Endothelial cell of umbilical vein (primary cell): ENCODE data around the gene SNX33. TPM values are rescaled to one million over a fixed set of nuclear protein-coding genes. Genes with fewer than 3 reads are reported as not detected.

ENCODE experiments used
- BruUV-seq: library from RNA; stranded (reverse); fragments of 400-500 nt; replicated peaks from 2 replicates; lab custom pipeline; 2021; lab: Mats Ljungman, UMichigan
- CTCF ChIA-PET: fragments of 300-600, 350-600 bp; sonication (Branson Sonifier 250); formaldehyde crosslinking; loops from one replicate; lab custom pipeline; 2021; ENCODE audit warnings: antibody characterized with exemption, inconsistent platforms; lab: Charles Lee
- POLR2A ChIA-PET: fragments of 300-600, 350-600 bp; sonication (Branson Sonifier 250); formaldehyde crosslinking; loops from one replicate; lab custom pipeline; 2021; ENCODE audit warnings: antibody characterized with exemption, inconsistent platforms; lab: Charles Lee
- DNase-seq: peaks from one replicate; pipeline ENCODE4 v3.0.0-alpha.2; 2011; ENCODE audit warnings: low read depth, low spot score
- FAIRE-seq: peaks from 2 replicates; lab custom pipeline; 2011; peaks lifted over from hg19 to GRCh38; lab: Jason Lieb, UNC
- H2AFZ ChIP-seq: 2 replicates; pipeline ENCODE4 v1.6.0; 2012; ENCODE audit warnings: low read depth, low read length, control low read depth, inconsistent platforms
- H3K27ac ChIP-seq: 2 replicates; pipeline ENCODE4 v1.5.1; 2011; ENCODE audit warnings: low read depth, mild to moderate bottlenecking, control low read depth, low read length, moderate library complexity; ENCODE audit not compliant: insufficient read depth
- H3K27me3 ChIP-seq, 2 experiments: 2 replicates each; pipeline versions ENCODE4 v1.6.0 to v1.6.1; 2011; ENCODE audit warnings: low read length in 2 of 2, mixed read lengths in 1 of 2; ENCODE audit not compliant: control insufficient read depth in 2 of 2, insufficient read depth in 2 of 2
- H3K36me3 ChIP-seq, 2 experiments: 2 replicates in 1 of 2; 3 replicates in 1 of 2; pipeline ENCODE4 v1.5.1; 2011; ENCODE audit warnings: low read length in 2 of 2, mild to moderate bottlenecking in 1 of 2, moderate library complexity in 1 of 2; ENCODE audit not compliant: control insufficient read depth in 2 of 2, insufficient read depth in 2 of 2; ENCODE audit errors: extremely low read depth in 1 of 2
- H3K4me1 ChIP-seq: 3 replicates; pipeline ENCODE4 v1.5.1; 2011; ENCODE audit warnings: mild to moderate bottlenecking, low read length; ENCODE audit not compliant: control insufficient read depth, insufficient read depth; ENCODE audit errors: extremely low read depth
- H3K4me2 ChIP-seq: 2 replicates; pipeline ENCODE4 v1.6.1; 2011; ENCODE audit warnings: low read length, control low read depth, mixed read lengths; ENCODE audit not compliant: insufficient read depth
- H3K4me3 ChIP-seq, 3 experiments: fragments of 200-600 bp in 1 of 3; sonication (generic), shearing (Covaris generic) in 1 of 3; replicated peaks in 1 of 3; 2 replicates each; pipeline ENCODE4 v1.5.1; 2011 to 2016; ENCODE audit warnings: control low read depth in 3 of 3, low read length in 3 of 3, mild to moderate bottlenecking in 2 of 3, inconsistent platforms in 1 of 3, low read depth in 1 of 3, moderate library complexity in 1 of 3; ENCODE audit not compliant: insufficient read depth in 1 of 3
- H3K79me2 ChIP-seq: 2 replicates; pipeline ENCODE4 v1.6.0; 2012; ENCODE audit warnings: low read length, inconsistent platforms; ENCODE audit not compliant: control insufficient read depth, insufficient read depth
- H3K9ac ChIP-seq: replicated peaks from 2 replicates; pipeline ENCODE3; 2011; ENCODE audit warnings: low read length, control low read depth; ENCODE audit not compliant: insufficient read depth; ENCODE audit errors: extremely low read depth
- H3K9me1 ChIP-seq: replicated peaks from 3 replicates; pipeline ENCODE4 v1.6.0; 2011; ENCODE audit warnings: mild to moderate bottlenecking, low read length; ENCODE audit not compliant: control insufficient read depth, insufficient read depth; ENCODE audit errors: extremely low read depth
- H3K9me3 ChIP-seq: replicated peaks from 2 replicates; pipeline ENCODE4 v1.5.1; 2012; ENCODE audit warnings: low read length, inconsistent platforms; ENCODE audit not compliant: control insufficient read depth, insufficient read depth
- H4K20me1 ChIP-seq: replicated peaks from 2 replicates; pipeline ENCODE3; 2011; ENCODE audit warnings: mild to moderate bottlenecking, low read length; ENCODE audit not compliant: control insufficient read depth, insufficient read depth; ENCODE audit errors: extremely low read depth
- CTCF ChIP-seq, 2 donors: IDR thresholded peaks; 1 replicate in 1 of 2; 2 replicates in 1 of 2; pipeline ENCODE4 v1.5.1; 2011; ENCODE audit warnings: low read length in 2 of 2, mild to moderate bottlenecking in 2 of 2, moderate library complexity in 2 of 2, control low read depth in 1 of 2, inconsistent platforms in 1 of 2, low read depth in 1 of 2; ENCODE audit not compliant: insufficient read depth in 1 of 2; ENCODE audit errors: extremely low read depth in 1 of 2
- EZH2 ChIP-seq: IDR thresholded peaks from 2 replicates; pipeline ENCODE4 v1.6.1; 2012; ENCODE audit warnings: borderline replicate concordance, low read depth, mild to moderate bottlenecking, moderate library complexity, low read length, inconsistent platforms; ENCODE audit not compliant: severe bottlenecking
- FOS ChIP-seq: IDR thresholded peaks from 2 replicates; pipeline ENCODE4 v1.6.1; 2011; ENCODE audit warnings: mild to moderate bottlenecking, low read length, moderate library complexity, borderline replicate concordance; ENCODE audit not compliant: insufficient read depth
- GATA2 ChIP-seq: IDR thresholded peaks from 2 replicates; pipeline ENCODE4 v1.7.0; 2011; ENCODE audit warnings: low read depth, mild to moderate bottlenecking, moderate library complexity, mixed read lengths, low read length; ENCODE audit not compliant: insufficient read length, insufficient read depth
- JUN ChIP-seq: IDR thresholded peaks from 2 replicates; pipeline ENCODE4 v1.6.1; 2011; ENCODE audit warnings: borderline replicate concordance, low read depth; ENCODE audit not compliant: insufficient read length, insufficient read depth
- MAX ChIP-seq: IDR thresholded peaks from 2 replicates; pipeline ENCODE4 v1.6.1; 2011; ENCODE audit not compliant: insufficient read depth, insufficient read length
- MYC ChIP-seq: IDR thresholded peaks from one replicate; pipeline ENCODE4 v1.6.1; 2011; ENCODE audit warnings: mild to moderate bottlenecking, low read depth, low read length
- POLR2A ChIP-seq: IDR thresholded peaks from 2 replicates; pipeline ENCODE4 v1.6.1; 2012; ENCODE audit warnings: low read depth, mild to moderate bottlenecking, control low read depth, low read length
- POLR2AphosphoS5 ChIP-seq: IDR thresholded peaks from 2 replicates; pipeline ENCODE4 v1.6.1; 2012; ENCODE audit warnings: low read depth, mild to moderate bottlenecking, control low read depth, low read length, moderate library complexity; ENCODE audit not compliant: insufficient read depth
- dilution Hi-C: fragments of 300-500 bp; cut with MboI; formaldehyde crosslinking; loops from one replicate; pipeline ENCODE4 v1.15.0; 2019; ENCODE audit warnings: low sequenced_read_pairs; ENCODE audit not compliant: extremely low pct_ligation_motif_present
- intact Hi-C: fragments of 100-400 bp; cut with micrococcal nuclease; formaldehyde crosslinking; loops from one replicate; pipeline ENCODE4 v1.10.0; 2022
- polyA plus RNA-seq, 4 experiments: library from polyadenylated mRNA; depleted of rRNA in 3 of 4; stranded (reverse) in 3 of 4; unstranded in 1 of 4; fragments of >200 nt; gene quantifications; 2 replicates each; pipeline versions ENCODE4 v1.2.1 to v1.2.3, GENCODE V29; 2011 to 2012; ENCODE audit warnings: missing spikeins in 1 of 4
- total RNA-seq: library from RNA; stranded (reverse); gene quantifications from 2 replicates; pipeline ENCODE4 v1.2.3, GENCODE V29; 2021

SNX33 gene
- total and polyA plus RNA-seq, 2 donors (not counting 3 experiments of a cell fraction or from before 2014, with no cell fraction given): 7.9 to 12.6 TPM

DNA sequence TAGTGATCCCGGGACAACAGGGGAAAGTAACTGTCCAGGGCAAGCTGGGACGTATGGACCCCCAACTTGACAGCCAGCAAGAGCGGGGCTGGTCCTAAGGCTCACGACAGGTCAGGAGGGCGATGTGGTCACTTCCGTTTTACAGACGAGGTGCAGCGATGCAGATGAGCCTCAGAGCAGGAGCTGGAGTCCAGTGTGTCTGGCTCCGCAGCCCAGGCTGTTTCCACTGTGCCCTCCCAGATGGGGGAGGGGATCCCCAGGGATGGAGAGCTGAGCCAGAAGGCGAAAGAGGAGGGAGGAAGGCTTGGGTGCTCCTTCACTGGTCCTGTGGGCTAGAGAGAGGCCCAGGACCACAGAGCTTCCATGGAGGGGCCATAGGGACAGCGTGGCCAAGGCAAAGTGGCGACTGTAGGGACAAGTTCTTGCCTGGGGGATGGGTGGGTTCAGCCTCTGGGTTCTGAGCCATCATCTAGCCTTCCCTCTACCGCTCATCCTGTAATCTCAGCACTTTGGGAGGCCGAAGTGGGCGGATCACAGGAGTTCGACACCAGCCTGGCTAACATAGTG lies 5.7 kb downstream of the SNX33 start:
- H3K4me3 ChIP-seq: no peak overlapping the region
- ChIA-PET POLR2A (no interaction called here), CTCF (interaction anchor here (0.7 to 0.9 kb wide), 2 partner anchors 19 to 285 kb away, joined by 3 read pairs; no protein-coding TSS in a partner anchor)
- H3K36me3 ChIP-seq: peaks cover 0 to 8% of the 10 kb centered on the region in 2 experiments
- no peak overlapping the region for H3K4me2 ChIP-seq
- intact Hi-C loops (no loop called here), dilution Hi-C loops (no loop called here)
- no peak for FAIRE-seq
- BruUV-seq: no TSS peak
- H3K27me3 ChIP-seq: no peaks in the 10 kb centered on the region
- H3K9ac ChIP-seq: no peak overlapping the region
- peaks cover 3% of the 10 kb centered on the region for H3K79me2 ChIP-seq
- no peaks in the 10 kb centered on the region for H3K9me3 ChIP-seq
- H4K20me1 ChIP-seq: no peaks in the 10 kb centered on the region
- H3K9me1 ChIP-seq: no peaks in the 10 kb centered on the region
- peaks cover 21% of the 10 kb centered on the region for H3K4me1 ChIP-seq
- DNase-seq: no peak
- no peak overlapping the region for H3K27ac ChIP-seq
- no peak overlapping the region for H2AFZ ChIP-seq
- TF ChIP-seq POLR2A: no peak
- no peak for TF ChIP-seq POLR2AphosphoS5
- TF ChIP-seq MAX: no peak
- no peak for TF ChIP-seq MYC
- TF ChIP-seq EZH2: no peak
- no peak for TF ChIP-seq JUN
- TF ChIP-seq GATA2: no peak
- TF ChIP-seq CTCF (IDR thresholded peaks at IDR 0.05; ENCODE audit: extremely low read depth in 1 of 2, insufficient read depth in 1 of 2, low read depth in 1 of 2, low read length in 2 of 2): no peak
- no peak for TF ChIP-seq FOS
